BJ (cell line): ENCODE results near the gene SULT1B1. TPM values are rescaled to one million over a fixed set of nuclear protein-coding genes. Genes with fewer than 3 reads are reported as not detected.

Experiments used
- CTCF ChIA-PET: fragments of 350-600 bp; formaldehyde crosslinking; extraction: SDS; loops from one replicate; lab custom pipeline; 2021; ENCODE audit warnings: antibody characterized with exemption, inconsistent platforms; lab: Yijun Ruan, JAX
- POLR2A ChIA-PET: fragments of 300-600 bp; sonication (Branson Sonifier 250); formaldehyde crosslinking; extraction: SDS; loops from one replicate; lab custom pipeline; 2021; ENCODE audit warnings: antibody characterized with exemption; lab: Charles Lee
- DNase-seq: peaks from one replicate; pipeline ENCODE4 v3.0.0-alpha.2; 2011; ENCODE audit warnings: low read depth
- H3K27me3 ChIP-seq: 2 replicates; pipeline ENCODE4 v1.6.0; 2011; ENCODE audit warnings: low read length; ENCODE audit not compliant: control insufficient read depth, insufficient read depth
- H3K36me3 ChIP-seq: 2 replicates; pipeline ENCODE4 v1.5.1; 2011; ENCODE audit warnings: low read length; ENCODE audit not compliant: control insufficient read depth, insufficient read depth
- H3K4me3 ChIP-seq: 2 replicates; pipeline ENCODE4 v1.5.1; 2011; ENCODE audit warnings: low read depth, mild to moderate bottlenecking, control low read depth, low read length
- CTCF ChIP-seq: IDR thresholded peaks from 2 replicates; pipeline ENCODE4 v1.5.1; 2011; ENCODE audit warnings: low read depth, mild to moderate bottlenecking, control low read depth, inconsistent platforms, low read length, moderate library complexity; ENCODE audit not compliant: insufficient read depth
- polyA plus RNA-seq: library from polyadenylated mRNA; depleted of rRNA; stranded (reverse); fragments of >200 nt; gene quantifications from 2 replicates; pipeline ENCODE4 v1.2.3, GENCODE V29; 2011

SULT1B1 gene
- polyA plus RNA-seq, 1 experiment = not detected

GRCh38 chr4:69742596-69742995, 17.8 kb downstream of the SULT1B1 start:
- POLR2A ChIA-PET = no interaction called here
- H3K4me3 ChIP-seq = no peak overlapping the region
- no peaks in the 10 kb centered on the region for H3K27me3 ChIP-seq
- no peak for TF ChIP-seq CTCF
- CTCF ChIA-PET = no interaction called here
- H3K36me3 ChIP-seq = no peaks in the 10 kb centered on the region
- no peak for DNase-seq

- H3K27me3 ChIP-seq = no peaks in the 10 kb centered on the region
- H3K36me3 ChIP-seq = no peaks in the 10 kb centered on the region
- CTCF ChIA-PET = no interaction called here
- DNase-seq = no peak
- POLR2A ChIA-PET = no interaction called here
- no peak overlapping the region for H3K4me3 ChIP-seq
- TF ChIP-seq CTCF = no peak
These were observed 21.5 kb downstream of the SULT1B1 start for GRCh38 chr4:69738872-69739271.

GRCh38 chr4:69735119-69735518, 25.3 kb downstream of the SULT1B1 start:
- POLR2A ChIA-PET = no interaction called here
- Histone ChIP-seq H3K4me3 (no peak overlapping the region), H3K36me3 (no peaks in the 10 kb centered on the region), H3K27me3 (no peaks in the 10 kb centered on the region)
- no peak for DNase-seq
- no peak for TF ChIP-seq CTCF
- CTCF ChIA-PET = interaction anchor here (0.6 kb wide), 1 partner anchor 14 kb away, joined by 3 read pairs; no protein-coding TSS in a partner anchor

GRCh38 chr4:69731847-69732246, 28.6 kb downstream of the SULT1B1 start:
- Histone ChIP-seq H3K27me3 (no peaks in the 10 kb centered on the region), H3K36me3 (no peaks in the 10 kb centered on the region), H3K4me3 (no peak overlapping the region)
- DNase-seq = no peak
- TF ChIP-seq CTCF = no peak
- CTCF ChIA-PET = no interaction called here
- POLR2A ChIA-PET = no interaction called here

- no peak overlapping the region for H3K4me3 ChIP-seq
- no peaks in the 10 kb centered on the region for H3K27me3 ChIP-seq
- H3K36me3 ChIP-seq = no peaks in the 10 kb centered on the region
- DNase-seq = no peak
- TF ChIP-seq CTCF = no peak
- ChIA-PET CTCF (no interaction called here), POLR2A (no interaction called here)
These were observed 29.2 kb downstream of the SULT1B1 start for GRCh38 chr4:69731241-69731640.
